Trophoblast cell (in vitro differentiated cells and primary cell): ENCODE data around the gene CPM.

Experiments
- DNase-seq, 2 donors: peaks; one replicate each; pipeline ENCODE4 v3.0.0-alpha.2; 2016
- H2AFZ ChIP-seq: 2 replicates; pipeline ENCODE4 v1.6.1; 2013; ENCODE audit warnings: low read length, moderate library complexity, mild to moderate bottlenecking; ENCODE audit not compliant: insufficient read depth, poor library complexity
- H2AK5ac ChIP-seq: 2 replicates; pipeline ENCODE4 v1.6.1; 2013; ENCODE audit warnings: mild to moderate bottlenecking, low read length
- H2BK120ac ChIP-seq: 2 replicates; pipeline ENCODE4 v1.6.1; 2013; ENCODE audit warnings: low read length, mild to moderate bottlenecking, moderate library complexity; ENCODE audit not compliant: insufficient read depth, poor library complexity
- H2BK12ac ChIP-seq: 2 replicates; pipeline ENCODE4 v1.6.1; 2013; ENCODE audit warnings: mild to moderate bottlenecking, low read length, moderate library complexity
- H2BK5ac ChIP-seq: 2 replicates; pipeline ENCODE4 v1.6.1; 2013; ENCODE audit warnings: low read length, low read depth, moderate library complexity, mild to moderate bottlenecking; ENCODE audit not compliant: poor library complexity
- H3K14ac ChIP-seq: 2 replicates; pipeline ENCODE4 v1.6.1; 2013; ENCODE audit warnings: mild to moderate bottlenecking, low read length
- H3K18ac ChIP-seq: 2 replicates; pipeline ENCODE4 v1.6.1; 2013; ENCODE audit warnings: mild to moderate bottlenecking, low read length
- H3K23ac ChIP-seq: 2 replicates; pipeline ENCODE4 v1.6.1; 2013; ENCODE audit warnings: low read length
- H3K27ac ChIP-seq: 2 replicates; pipeline ENCODE4 v1.5.1; 2013; ENCODE audit warnings: low read depth, mild to moderate bottlenecking, inconsistent platforms, low read length, moderate library complexity
- H3K27me3 ChIP-seq: 2 replicates; pipeline ENCODE4 v1.6.1; 2013; ENCODE audit warnings: inconsistent platforms, mild to moderate bottlenecking, low read length, moderate library complexity; ENCODE audit not compliant: insufficient read depth
- H3K36me3 ChIP-seq, 2 experiments: 1 replicate in 1 of 2; 2 replicates in 1 of 2; pipeline ENCODE4 v1.6.1; 2013; ENCODE audit warnings: low read length in 2 of 2, mild to moderate bottlenecking in 2 of 2, moderate library complexity in 1 of 2; ENCODE audit not compliant: insufficient read depth in 2 of 2, control insufficient read depth in 1 of 2
- H3K4ac ChIP-seq: 2 replicates; pipeline ENCODE4 v1.6.1; 2013; ENCODE audit warnings: low read depth, mild to moderate bottlenecking, low read length, moderate library complexity
- H3K4me1 ChIP-seq, 2 experiments: 1 replicate in 1 of 2; 2 replicates in 1 of 2; pipeline ENCODE4 v1.6.1; 2013; ENCODE audit warnings: low read length in 2 of 2, mild to moderate bottlenecking in 2 of 2, moderate library complexity in 1 of 2; ENCODE audit not compliant: insufficient read depth in 2 of 2, control insufficient read depth in 1 of 2
- H3K4me2 ChIP-seq: 2 replicates; pipeline ENCODE4 v1.6.1; 2013; ENCODE audit warnings: inconsistent platforms, mild to moderate bottlenecking, low read length, moderate library complexity
- H3K4me3 ChIP-seq: 2 replicates; pipeline ENCODE4 v1.5.1; 2013; ENCODE audit warnings: mild to moderate bottlenecking, low read depth, low read length, inconsistent platforms
- H3K79me1 ChIP-seq: one replicate; pipeline ENCODE4 v1.6.1; 2013; ENCODE audit warnings: low read length
- H3K79me2 ChIP-seq: 2 replicates; pipeline ENCODE4 v1.6.1; 2013; ENCODE audit warnings: low read length, mild to moderate bottlenecking; ENCODE audit not compliant: control insufficient read depth, insufficient read depth, poor library complexity
- H3K9ac ChIP-seq: 2 replicates; pipeline ENCODE4 v1.6.1; 2013; ENCODE audit warnings: mild to moderate bottlenecking, low read length
- H3K9me3 ChIP-seq: 2 replicates; pipeline ENCODE4 v1.6.1; 2013; ENCODE audit warnings: low read depth, mild to moderate bottlenecking, control low read depth, inconsistent platforms, low read length; ENCODE audit not compliant: insufficient read depth
- H4K12ac ChIP-seq: 2 replicates; pipeline ENCODE4 v1.6.1; 2013; ENCODE audit warnings: low read depth, mild to moderate bottlenecking, low read length, moderate library complexity
- H4K8ac ChIP-seq: 2 replicates; pipeline ENCODE4 v1.6.1; 2013; ENCODE audit warnings: low read depth, mild to moderate bottlenecking, low read length, moderate library complexity
- H4K91ac ChIP-seq: one replicate; pipeline ENCODE4 v1.6.1; 2013; ENCODE audit warnings: low read depth, mild to moderate bottlenecking, low read length, moderate library complexity
- WGBS: extraction: QIAGEN DNeasy Blood & Tissue Kit; methylation state at CpG from one replicate; pipeline ENCODE4 v1.1.7; 2013; ENCODE audit warnings: missing lambda C conversion rate; ENCODE audit not compliant: insufficient read length, insufficient coverage; ENCODE audit errors: extremely low coverage; 5-methylcytosine and 5-hydroxymethylcytosine counted together

CPM gene

DNA sequence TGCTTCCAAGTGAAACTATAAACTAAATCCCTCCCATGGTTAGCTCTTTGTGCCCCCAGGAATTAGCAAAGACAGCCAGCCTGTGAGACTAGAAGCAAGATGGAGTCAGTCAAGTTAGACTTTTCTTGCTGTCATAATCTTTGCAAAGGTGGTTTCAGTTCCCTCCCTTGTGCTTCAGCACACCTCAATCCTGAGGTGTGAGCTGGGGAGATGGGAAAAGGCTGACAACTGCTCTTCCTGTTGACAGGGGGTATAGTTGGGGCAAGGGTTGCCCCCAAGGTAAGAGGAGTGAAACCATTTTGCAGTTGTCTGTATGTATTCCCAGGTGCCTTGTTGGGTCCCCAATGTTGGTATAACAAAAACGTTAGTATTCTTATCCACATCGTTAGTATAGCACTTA is 12.3 kb upstream of the CPM start:
- Histone ChIP-seq H3K9me3 (no peaks in the 10 kb centered on the region), H3K9ac (no peak overlapping the region), H2BK5ac (peak overlapping the region; percentile 26), H3K36me3 (no peaks in the 10 kb centered on the region), H2BK120ac (no peak overlapping the region), H4K12ac (no peak overlapping the region), H3K4me2 (no peak overlapping the region), H3K14ac (no peak overlapping the region), H2AK5ac (no peak overlapping the region), H3K4me1 (peaks cover 0 to 5% of the 10 kb centered on the region in 2 experiments), H3K4ac (no peak overlapping the region), H3K18ac (no peak overlapping the region), H3K23ac (no peak overlapping the region), H3K79me1 (no peaks in the 10 kb centered on the region), H3K27me3 (no peaks in the 10 kb centered on the region), H3K4me3 (no peak overlapping the region), H4K91ac (peak overlapping the region; percentile 51), H2BK12ac (no peak overlapping the region), H4K8ac (no peak overlapping the region), H2AFZ (no peak overlapping the region), H3K79me2 (no peaks in the 10 kb centered on the region), H3K27ac (peak overlapping the region; percentile 51)
- no peak for DNase-seq
- no CpG with 5 or more reads among the region's 2 CpGs for WGBS

DNA sequence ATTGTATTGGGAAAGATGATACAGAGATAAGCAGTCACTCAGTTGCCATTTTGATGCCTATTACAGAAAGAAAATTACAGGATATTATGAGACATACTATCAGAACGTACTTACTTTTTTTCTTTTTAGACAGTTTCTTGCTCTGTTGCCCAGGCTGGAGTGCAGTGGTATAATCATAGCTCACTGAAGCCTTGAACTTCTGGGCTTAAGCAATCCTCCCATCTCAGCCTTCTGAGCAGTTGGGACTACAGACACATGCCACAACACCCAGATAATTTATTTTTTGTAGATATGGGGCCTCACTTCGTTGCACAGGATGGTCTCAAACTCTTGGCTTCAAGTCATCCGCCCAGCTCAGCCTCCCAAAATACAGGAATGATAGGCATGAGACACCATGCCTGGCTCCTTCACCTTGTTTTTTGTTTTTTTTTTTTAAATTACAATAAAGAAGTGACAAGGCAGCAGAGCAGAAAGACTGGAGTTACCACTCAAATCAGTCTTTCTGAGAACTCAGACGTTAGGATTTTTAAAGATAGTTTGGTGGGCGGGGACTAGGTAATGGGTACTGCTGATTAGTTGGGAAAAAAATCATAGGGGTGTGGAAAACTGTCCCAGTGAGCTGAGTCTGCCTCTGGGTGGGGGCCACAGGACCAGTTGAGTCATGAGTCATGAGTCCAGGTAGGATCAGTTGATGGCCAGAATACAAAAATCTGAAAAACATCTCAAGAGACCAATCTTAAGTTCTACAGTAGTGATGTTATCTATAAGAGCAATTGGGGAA is 11.5 kb upstream of the CPM start:
- Histone ChIP-seq H3K36me3 (no peaks in the 10 kb centered on the region), H3K4me2 (no peak overlapping the region), H3K79me2 (no peaks in the 10 kb centered on the region), H3K14ac (no peak overlapping the region), H3K9me3 (no peaks in the 10 kb centered on the region), H2BK120ac (peak overlapping the region; percentile 60), H3K18ac (no peak overlapping the region), H3K27me3 (no peaks in the 10 kb centered on the region), H3K4me3 (no peak overlapping the region), H3K27ac (no peak overlapping the region), H3K4ac (no peak overlapping the region), H3K23ac (no peak overlapping the region), H4K12ac (no peak overlapping the region), H3K79me1 (no peaks in the 10 kb centered on the region), H2AFZ (no peak overlapping the region), H4K91ac (no peak overlapping the region), H3K9ac (no peak overlapping the region), H2AK5ac (no peak overlapping the region), H2BK12ac (no peak overlapping the region), H3K4me1 (peaks cover 0 to 5% of the 10 kb centered on the region in 2 experiments), H4K8ac (no peak overlapping the region), H2BK5ac (peak overlapping the region; percentile 40)
- no CpG with 5 or more reads among the region's 5 CpGs for WGBS
- peak; percentile 61 to 86 for DNase-seq

DNA sequence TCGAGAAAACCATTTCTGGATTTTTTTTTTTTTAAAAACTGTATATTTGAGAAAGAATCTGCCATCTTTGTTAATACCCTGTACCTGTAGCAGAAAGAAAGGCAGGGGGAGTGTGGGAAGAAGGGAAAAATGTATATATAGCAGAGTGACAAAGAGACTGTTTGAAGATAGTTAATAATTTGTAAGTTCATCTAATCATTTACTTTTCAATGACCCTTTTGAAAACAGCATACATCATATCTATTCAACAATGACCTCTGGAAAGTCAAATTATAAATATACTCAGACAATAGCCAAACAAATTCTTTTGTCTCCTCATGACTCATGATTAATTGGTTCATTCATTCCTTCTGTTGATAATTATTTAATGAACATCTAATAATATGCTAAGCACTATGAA is 10.9 kb upstream of the CPM start:
- Histone ChIP-seq H3K18ac (no peak overlapping the region), H2BK5ac (no peak overlapping the region), H3K4me3 (no peak overlapping the region), H3K14ac (no peak overlapping the region), H3K23ac (no peak overlapping the region), H3K36me3 (no peaks in the 10 kb centered on the region), H2AFZ (no peak overlapping the region), H3K79me2 (no peaks in the 10 kb centered on the region), H3K4me2 (no peak overlapping the region), H2AK5ac (no peak overlapping the region), H2BK12ac (no peak overlapping the region), H4K12ac (no peak overlapping the region), H3K27ac (no peak overlapping the region), H4K91ac (no peak overlapping the region), H3K79me1 (no peaks in the 10 kb centered on the region), H3K9ac (no peak overlapping the region), H3K9me3 (no peaks in the 10 kb centered on the region), H2BK120ac (no peak overlapping the region), H3K4ac (no peak overlapping the region), H3K27me3 (no peaks in the 10 kb centered on the region), H4K8ac (no peak overlapping the region), H3K4me1 (peaks cover 0 to 5% of the 10 kb centered on the region in 2 experiments)
- DNase-seq, result no peak
- no CpG with 5 or more reads among the region's 1 CpG for WGBS

DNA sequence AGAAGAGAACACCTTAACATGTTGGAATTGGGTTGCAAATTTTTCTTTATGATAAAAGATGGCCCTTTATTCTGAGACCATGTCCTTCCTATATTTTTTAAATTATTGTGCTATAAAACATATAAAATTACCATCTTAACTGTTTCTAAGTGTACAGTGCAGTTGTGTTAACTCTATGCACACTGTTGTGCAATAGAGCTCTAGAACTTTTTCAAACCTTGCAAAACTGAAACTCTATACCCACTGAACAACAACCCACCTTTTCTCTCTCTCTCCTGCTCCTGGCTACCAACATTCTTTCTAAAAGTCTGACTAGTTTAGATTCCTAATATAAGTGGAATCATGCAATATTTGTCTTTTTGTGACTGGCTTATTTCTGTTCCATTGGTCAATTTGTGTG is 7.8 kb upstream of the CPM start:
- H3K18ac ChIP-seq, result no peak overlapping the region
- H3K14ac ChIP-seq, result no peak overlapping the region
- no peak overlapping the region for H3K4ac ChIP-seq
- H3K4me3 ChIP-seq, result no peak overlapping the region
- no peak overlapping the region for H3K23ac ChIP-seq
- no peaks in the 10 kb centered on the region for H3K27me3 ChIP-seq
- no peak overlapping the region for H3K27ac ChIP-seq
- no peak overlapping the region for H2BK120ac ChIP-seq
- no peak overlapping the region for H4K91ac ChIP-seq
- no peak overlapping the region for H3K9ac ChIP-seq
- no peak overlapping the region for H2BK12ac ChIP-seq
- no peaks in the 10 kb centered on the region for H3K36me3 ChIP-seq
- no peak overlapping the region for H2AK5ac ChIP-seq
- DNase-seq, result peak in 1 of 2 donors; percentile 35
- peaks cover 0 to 5% of the 10 kb centered on the region in 2 experiments for H3K4me1 ChIP-seq
- no peaks in the 10 kb centered on the region for H3K79me2 ChIP-seq
- H2BK5ac ChIP-seq, result no peak overlapping the region
- no peak overlapping the region for H4K8ac ChIP-seq
- no peak overlapping the region for H4K12ac ChIP-seq
- no peaks in the 10 kb centered on the region for H3K79me1 ChIP-seq
- no peaks in the 10 kb centered on the region for H3K9me3 ChIP-seq
- no peak overlapping the region for H3K4me2 ChIP-seq
- no peak overlapping the region for H2AFZ ChIP-seq
